Kidney epithelial cell (primary cell): ENCODE data around the gene DLX4. TPM values are rescaled to one million over a fixed set of nuclear protein-coding genes. Genes with fewer than 3 reads are reported as not detected.

Experiments used
- DNase-seq: peaks from one replicate; pipeline ENCODE4 v3.0.0-alpha.2; 2010; ENCODE audit warnings: low read depth
- H3K27me3 ChIP-seq: 2 replicates; pipeline ENCODE4 v1.6.0; 2011; ENCODE audit warnings: low read length; ENCODE audit not compliant: control insufficient read depth, insufficient read depth
- H3K36me3 ChIP-seq: 2 replicates; pipeline ENCODE4 v1.5.1; 2011; ENCODE audit warnings: low read length; ENCODE audit not compliant: control insufficient read depth, insufficient read depth
- H3K4me3 ChIP-seq: 2 replicates; pipeline ENCODE4 v1.5.1; 2011; ENCODE audit warnings: low read depth, mild to moderate bottlenecking, control low read depth, low read length
- CTCF ChIP-seq: IDR thresholded peaks from 2 replicates; pipeline ENCODE4 v1.5.1; 2011; ENCODE audit warnings: mild to moderate bottlenecking, moderate library complexity, low read length, control low read depth, inconsistent platforms; ENCODE audit not compliant: insufficient read depth, poor library complexity, severe bottlenecking
- total RNA-seq: library from RNA; depleted of rRNA; stranded (reverse); fragments of >200 nt; gene quantifications from 2 replicates; pipeline ENCODE4 v1.2.3, GENCODE V29; 2015

DLX4 gene
- total RNA-seq, 1 donor from 2014 or later, result 0.50 TPM

GRCh38 chr17:49941427-49941826, 27.6 kb upstream of the DLX4 start:
- DNase-seq, result no peak
- Histone ChIP-seq H3K27me3 (peaks cover 51% of the 10 kb centered on the region), H3K36me3 (no peaks in the 10 kb centered on the region), H3K4me3 (no peak overlapping the region)
- no peak for TF ChIP-seq CTCF

DNA sequence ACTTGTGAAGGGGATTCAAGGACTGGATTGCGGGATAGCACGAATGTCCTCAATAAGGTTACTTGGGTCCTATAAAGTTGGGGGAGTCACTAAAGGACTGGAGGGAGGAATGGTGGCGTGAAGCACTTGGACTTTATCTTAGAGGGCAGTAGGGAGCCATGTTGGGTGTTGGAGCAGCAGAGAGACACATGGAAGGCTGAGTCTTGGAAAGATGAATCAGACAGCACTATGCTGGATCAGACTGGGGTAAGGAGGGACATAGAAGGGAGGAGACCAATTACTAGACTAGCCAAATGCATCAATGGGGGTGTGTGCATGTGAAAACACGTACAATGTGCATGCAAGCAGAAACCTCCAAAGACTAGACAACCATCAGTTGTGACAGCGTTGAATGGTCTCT, 26.0 kb upstream of the DLX4 start:
- Histone ChIP-seq H3K27me3 (peaks cover 54% of the 10 kb centered on the region), H3K4me3 (no peak overlapping the region)

GRCh38 chr17:49944273-49944870, 24.6 kb upstream of the DLX4 start:
- H3K27me3 ChIP-seq, result peaks cover 52% of the 10 kb centered on the region
- DNase-seq, result no peak
- no peak for TF ChIP-seq CTCF

More for the DNA sequence above, 26.0 kb upstream of the DLX4 start:
- no peak for TF ChIP-seq CTCF
- no peaks in the 10 kb centered on the region for H3K36me3 ChIP-seq
- DNase-seq, result no peak

GRCh38 chr17:49946208-49946607, 22.8 kb upstream of the DLX4 start:
- Histone ChIP-seq H3K4me3 (no peak overlapping the region), H3K36me3 (no peaks in the 10 kb centered on the region), H3K27me3 (peaks cover 47% of the 10 kb centered on the region)
- DNase-seq, result no peak
- no peak for TF ChIP-seq CTCF

More at GRCh38 chr17:49944273-49944870, 24.6 kb upstream of the DLX4 start:
- no peaks in the 10 kb centered on the region for H3K36me3 ChIP-seq
- no peak overlapping the region for H3K4me3 ChIP-seq

GRCh38 chr17:49946964-49947584, 21.9 kb upstream of the DLX4 start:
- no peak for DNase-seq
- peaks cover 45% of the 10 kb centered on the region for H3K27me3 ChIP-seq
- no peak for TF ChIP-seq CTCF

GRCh38 chr17:49949634-49950033, 19.4 kb upstream of the DLX4 start:
- no peaks in the 10 kb centered on the region for H3K36me3 ChIP-seq

More at GRCh38 chr17:49946964-49947584, 21.9 kb upstream of the DLX4 start:
- H3K36me3 ChIP-seq, result no peaks in the 10 kb centered on the region
- H3K4me3 ChIP-seq, result no peak overlapping the region

More at GRCh38 chr17:49949634-49950033, 19.4 kb upstream of the DLX4 start:
- TF ChIP-seq CTCF, result no peak
- Histone ChIP-seq H3K27me3 (peaks cover 23% of the 10 kb centered on the region), H3K4me3 (no peak overlapping the region)
- DNase-seq, result no peak
